Activated naive CD4-positive, alpha-beta T cell treated with anti-CD3 and anti-CD28 coated beads, Interleukin-2, amount 50 U/mL, for 24 hours (primary cell): ENCODE results near the gene SBF2.
A peak's percentile ranks its signal among the peaks of the same experiment; 100 is the strongest.

Source experiments
- H3K27ac Mint-ChIP-seq: one replicate; pipeline ENCODE4 v1.8.0; 2021; ENCODE audit warnings: mild to moderate bottlenecking, mixed read lengths
- H3K27me3 Mint-ChIP-seq: one replicate; pipeline ENCODE4 v1.8.0; 2021; ENCODE audit warnings: mixed read lengths
- H3K36me3 Mint-ChIP-seq: one replicate; pipeline ENCODE4 v1.8.0; 2021; ENCODE audit warnings: mixed read lengths
- H3K4me1 Mint-ChIP-seq: one replicate; pipeline ENCODE4 v1.8.0; 2021; ENCODE audit warnings: mixed read lengths
- H3K4me3 Mint-ChIP-seq: one replicate; pipeline ENCODE4 v1.8.0; 2021; ENCODE audit warnings: mild to moderate bottlenecking, mixed read lengths
- H3K9me3 Mint-ChIP-seq: one replicate; pipeline ENCODE4 v1.8.0; 2021; ENCODE audit warnings: mixed read lengths

Gene SBF2

DNA sequence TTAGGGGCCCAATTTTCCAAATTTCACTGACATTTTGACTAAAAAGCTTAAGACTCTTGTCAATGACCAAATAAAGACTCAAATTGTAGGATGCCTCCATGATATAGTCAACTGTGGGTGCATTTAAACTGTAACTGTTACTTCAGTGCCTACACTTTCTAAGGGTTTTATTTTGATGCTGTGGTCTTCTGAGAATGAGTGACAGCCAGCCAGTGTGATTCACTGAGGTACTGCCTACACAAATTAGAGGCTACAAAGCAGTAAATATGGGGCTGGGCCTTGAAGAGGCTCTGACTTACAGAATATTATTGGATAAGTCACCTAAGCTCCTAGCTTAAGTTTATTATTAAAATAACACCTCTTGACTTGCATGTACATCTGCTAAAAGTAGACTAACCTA, 419.6 kb downstream of the SBF2 start:
- Mint-ChIP-seq H3K36me3 (peaks cover 17% of the 10 kb centered on the region), H3K4me1 (no peaks in the 10 kb centered on the region), H3K4me3 (no peak overlapping the region), H3K27me3 (no peaks in the 10 kb centered on the region), H3K27ac (peak overlapping the region; percentile 23), H3K9me3 (no peaks in the 10 kb centered on the region)

DNA sequence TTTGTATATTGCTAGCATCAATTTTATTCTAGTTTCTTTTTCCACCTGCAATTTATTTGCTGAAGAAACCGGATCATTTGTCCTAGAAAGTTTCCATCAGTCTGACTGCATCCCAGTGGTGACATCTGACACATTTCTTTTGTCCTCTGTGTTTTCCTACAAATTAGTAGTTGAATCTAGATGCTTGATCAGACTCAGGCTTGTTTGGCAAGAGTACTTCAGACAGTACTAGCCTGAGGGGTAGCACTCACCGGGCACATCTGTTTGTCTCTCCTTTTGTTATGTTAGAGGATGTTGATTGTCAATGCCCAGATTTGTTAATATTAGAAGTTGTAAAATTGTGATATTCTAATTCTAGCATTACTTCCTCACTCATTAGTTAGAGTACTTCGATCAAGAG, 425.4 kb downstream of the SBF2 start:
- no peak overlapping the region for H3K4me3 Mint-ChIP-seq

DNA sequence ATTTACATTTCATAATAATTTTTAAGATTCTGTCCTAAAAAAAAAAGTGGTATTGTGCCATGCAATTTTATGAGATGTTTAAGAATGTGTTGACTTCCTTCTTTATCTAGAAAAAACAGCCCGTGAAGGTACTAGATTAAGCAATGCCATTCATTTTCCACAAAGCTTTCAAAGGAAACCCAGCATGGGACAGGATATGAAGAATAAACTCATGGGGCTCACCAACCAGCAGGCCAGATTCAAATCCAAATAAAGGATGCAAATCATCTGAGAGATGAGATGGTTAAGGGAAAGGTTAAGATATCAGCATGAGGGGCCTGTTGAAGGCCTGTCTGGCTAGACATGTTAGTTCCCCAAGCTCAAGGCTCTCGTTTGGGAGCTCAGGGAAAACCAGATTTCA, 431.0 kb downstream of the SBF2 start:
- Mint-ChIP-seq H3K4me3 (no peak overlapping the region), H3K4me1 (peaks cover 35% of the 10 kb centered on the region), H3K27me3 (no peaks in the 10 kb centered on the region), H3K27ac (no peak overlapping the region), H3K36me3 (peaks cover 2% of the 10 kb centered on the region), H3K9me3 (no peaks in the 10 kb centered on the region)

More for the DNA sequence above, 425.4 kb downstream of the SBF2 start:
- Mint-ChIP-seq H3K4me1 (no peaks in the 10 kb centered on the region), H3K36me3 (peaks cover 20% of the 10 kb centered on the region), H3K27me3 (no peaks in the 10 kb centered on the region), H3K27ac (no peak overlapping the region), H3K9me3 (no peaks in the 10 kb centered on the region)

DNA sequence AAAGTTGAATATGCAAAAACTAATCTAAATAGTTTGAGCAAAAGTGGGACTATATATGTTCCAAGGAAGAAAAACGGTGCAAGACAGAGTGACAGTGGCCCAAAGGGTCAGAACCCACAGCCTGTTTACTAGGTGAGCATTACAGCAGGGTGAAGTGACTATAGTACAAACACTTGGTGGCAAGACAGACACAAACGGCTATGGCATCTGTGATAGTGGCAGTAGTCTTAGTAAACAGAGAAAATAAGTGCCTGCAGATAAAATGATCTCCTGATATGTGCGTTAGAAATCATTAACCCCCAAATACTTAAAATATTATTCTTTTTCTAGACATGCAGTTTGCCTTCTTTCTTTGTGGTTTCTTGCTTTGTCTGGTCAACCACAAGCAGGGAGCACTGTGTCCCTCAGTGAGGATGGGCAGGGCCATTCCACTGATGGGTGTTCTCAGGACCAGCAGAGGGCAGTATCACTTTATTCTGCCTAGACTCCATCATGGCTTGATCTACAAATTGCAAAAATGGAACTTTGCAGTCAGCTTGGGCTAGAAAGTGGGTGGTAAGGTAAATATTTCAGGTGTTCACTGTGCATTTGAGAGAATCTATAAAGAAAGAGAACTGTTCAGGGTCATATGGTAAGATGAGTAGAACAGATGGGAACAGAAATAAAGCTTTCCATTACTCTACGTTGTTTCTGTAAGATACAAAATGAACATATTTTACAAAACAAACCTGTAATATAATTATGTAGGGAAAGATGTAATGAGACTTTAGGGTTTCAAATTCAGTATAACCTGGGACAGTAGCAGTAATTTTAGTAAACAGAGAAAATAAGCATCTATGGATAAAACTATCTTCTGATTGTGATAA, 431.9 kb downstream of the SBF2 start:
- no peaks in the 10 kb centered on the region for H3K9me3 Mint-ChIP-seq
- peaks cover 35% of the 10 kb centered on the region for H3K4me1 Mint-ChIP-seq
- no peaks in the 10 kb centered on the region for H3K36me3 Mint-ChIP-seq
- no peak overlapping the region for H3K27ac Mint-ChIP-seq
- H3K4me3 Mint-ChIP-seq: no peak overlapping the region
- H3K27me3 Mint-ChIP-seq: no peaks in the 10 kb centered on the region

DNA sequence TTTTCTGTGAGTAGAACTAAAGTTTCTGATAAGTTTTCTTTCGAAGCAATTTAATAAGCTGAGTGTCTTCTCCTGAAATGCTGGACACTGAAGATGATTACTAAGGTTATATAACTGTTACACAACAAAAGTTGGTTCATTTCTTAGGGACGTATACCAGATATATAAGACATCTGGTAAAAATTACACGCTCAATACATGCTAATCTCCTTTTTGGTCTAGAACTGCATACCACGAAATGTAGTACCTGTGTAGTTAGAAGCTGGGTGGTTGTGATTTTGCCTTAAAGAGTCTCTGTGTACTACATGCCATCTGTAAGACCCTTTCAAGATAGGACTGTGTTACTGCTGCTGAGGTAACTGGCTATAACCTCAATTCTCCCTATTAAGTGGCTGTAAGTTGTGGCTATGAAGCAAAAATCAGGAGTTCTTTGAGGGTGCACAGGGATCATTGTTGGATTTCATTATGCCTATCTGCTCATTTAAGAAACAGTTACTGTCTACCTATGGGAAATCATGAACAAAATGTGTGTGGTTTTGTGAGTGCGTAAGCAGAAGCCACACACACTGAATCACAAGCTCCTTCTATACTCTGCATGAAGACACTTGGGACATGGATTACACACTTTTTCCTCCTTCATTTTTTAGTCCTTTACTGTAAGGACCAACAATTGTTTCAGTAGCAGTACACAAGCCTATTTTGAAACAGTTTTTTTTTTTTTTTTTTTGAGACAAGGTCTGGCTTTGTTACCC, 434.3 kb downstream of the SBF2 start:
- peaks cover 35% of the 10 kb centered on the region for H3K4me1 Mint-ChIP-seq
- H3K27ac Mint-ChIP-seq: peak overlapping the region; percentile 69
- no peaks in the 10 kb centered on the region for H3K36me3 Mint-ChIP-seq
- H3K9me3 Mint-ChIP-seq: no peaks in the 10 kb centered on the region
- H3K4me3 Mint-ChIP-seq: peak overlapping the region; percentile 31
- H3K27me3 Mint-ChIP-seq: no peaks in the 10 kb centered on the region

DNA sequence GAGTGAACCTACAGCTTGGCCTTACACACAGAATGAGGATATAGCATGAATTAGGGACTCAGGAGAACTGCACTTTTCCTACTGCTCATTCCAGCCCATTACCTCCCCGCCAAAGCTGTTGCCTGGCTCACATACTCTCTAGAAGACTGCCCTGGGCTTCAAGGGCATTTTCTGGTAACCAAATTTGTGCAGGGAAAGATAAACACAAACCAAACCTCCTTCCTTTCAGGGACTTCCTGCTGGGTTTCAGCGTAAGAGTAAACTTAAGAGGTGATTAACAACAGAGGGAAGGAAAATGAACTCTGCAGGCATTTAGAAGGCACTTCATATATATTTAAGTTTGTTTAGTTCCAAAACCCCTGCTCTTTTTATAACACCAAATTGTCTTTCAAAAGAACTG, 435.2 kb downstream of the SBF2 start:
- peaks cover 35% of the 10 kb centered on the region for H3K4me1 Mint-ChIP-seq
- H3K9me3 Mint-ChIP-seq: no peaks in the 10 kb centered on the region
- H3K4me3 Mint-ChIP-seq: no peak overlapping the region
- no peaks in the 10 kb centered on the region for H3K36me3 Mint-ChIP-seq
- no peak overlapping the region for H3K27ac Mint-ChIP-seq
- H3K27me3 Mint-ChIP-seq: no peaks in the 10 kb centered on the region

DNA sequence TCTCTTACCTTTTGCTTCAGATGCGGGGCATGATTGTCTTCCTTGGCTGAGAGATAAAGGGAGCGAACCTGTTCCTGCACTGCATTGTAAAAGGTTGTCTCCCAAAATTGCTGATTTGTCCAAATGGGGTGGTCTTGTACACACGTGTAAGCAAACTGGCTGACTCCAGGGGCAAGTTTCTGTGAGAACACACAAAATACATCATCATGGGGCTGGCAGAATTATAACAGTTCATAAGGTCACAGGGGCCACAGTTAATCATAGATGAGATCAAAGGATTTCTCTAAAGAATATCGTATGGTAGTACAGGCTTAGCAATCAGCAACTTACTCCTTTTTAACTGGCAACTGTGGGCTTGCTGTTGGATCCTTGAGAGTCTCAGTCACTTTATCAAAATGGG, 435.8 kb downstream of the SBF2 start:
- H3K4me3 Mint-ChIP-seq: peak overlapping the region; percentile 56
- H3K9me3 Mint-ChIP-seq: no peaks in the 10 kb centered on the region
- peaks cover 35% of the 10 kb centered on the region for H3K4me1 Mint-ChIP-seq
- H3K27ac Mint-ChIP-seq: no peak overlapping the region
- H3K36me3 Mint-ChIP-seq: no peaks in the 10 kb centered on the region
- no peaks in the 10 kb centered on the region for H3K27me3 Mint-ChIP-seq

DNA sequence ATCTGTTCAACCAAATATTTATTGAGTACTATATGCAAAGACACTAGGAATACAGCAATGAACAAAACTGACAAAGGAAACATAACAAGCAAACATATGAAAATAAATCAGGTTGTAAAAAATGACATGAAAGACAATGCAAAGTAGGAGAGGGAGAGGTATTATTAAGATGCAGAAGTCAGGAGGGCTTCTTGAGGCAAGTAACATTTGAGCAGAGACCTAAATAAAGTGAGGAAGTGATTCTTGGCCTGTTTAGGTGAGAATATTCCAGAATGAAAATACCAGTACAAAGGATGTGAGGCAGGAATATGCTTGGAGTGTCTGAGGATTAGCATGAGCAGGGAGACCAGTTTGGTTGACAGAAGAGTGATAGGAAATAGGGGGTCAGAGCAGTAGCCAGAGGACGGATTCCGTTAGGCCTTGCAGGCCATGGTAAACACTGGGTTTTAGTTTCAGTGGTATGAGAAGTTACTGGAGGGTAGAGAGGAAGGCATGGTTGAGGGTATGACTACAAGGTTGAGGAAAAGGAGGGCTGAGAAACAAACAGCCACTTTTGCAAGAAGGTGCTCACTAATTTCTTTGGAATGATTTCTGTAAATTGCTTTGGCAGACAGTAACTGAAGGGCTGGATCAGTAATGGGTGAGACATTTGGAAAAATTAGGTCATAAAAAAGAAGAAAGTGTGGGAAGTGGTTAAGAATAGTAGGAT, 438.3 kb downstream of the SBF2 start:
- Mint-ChIP-seq H3K4me1 (peaks cover 26% of the 10 kb centered on the region), H3K36me3 (no peaks in the 10 kb centered on the region), H3K27me3 (no peaks in the 10 kb centered on the region), H3K4me3 (no peak overlapping the region), H3K27ac (no peak overlapping the region), H3K9me3 (no peaks in the 10 kb centered on the region)

DNA sequence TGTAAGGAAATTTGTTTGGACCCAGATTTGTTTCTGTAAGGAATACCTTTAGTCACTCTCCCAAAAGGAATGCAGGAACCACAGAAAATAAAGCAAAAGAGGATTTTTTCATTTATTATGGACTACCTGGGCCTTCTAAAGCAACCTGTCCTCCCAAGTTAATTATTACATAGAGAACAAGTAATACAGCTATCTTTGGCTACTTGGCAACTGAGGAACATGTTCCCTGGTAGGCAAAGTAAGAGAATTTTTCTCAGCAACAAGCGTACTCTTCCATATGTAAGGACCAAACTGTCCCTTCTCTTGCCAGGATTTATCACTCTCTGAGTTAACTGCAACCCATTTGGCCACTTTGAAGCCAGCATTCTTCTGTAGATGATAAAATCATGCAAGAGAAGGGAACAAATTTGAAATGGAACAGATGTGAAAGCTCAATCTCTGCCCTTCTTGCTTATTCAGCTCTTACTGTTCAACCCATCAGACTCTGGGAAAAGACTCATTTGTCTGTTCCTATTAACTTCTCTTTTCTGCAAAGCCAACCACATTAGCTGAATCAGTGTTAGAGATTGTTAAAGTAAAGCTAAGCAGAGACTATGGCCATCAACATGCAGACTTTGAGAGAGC, 440.0 kb downstream of the SBF2 start:
- Mint-ChIP-seq H3K4me1 (peaks cover 11% of the 10 kb centered on the region), H3K36me3 (peaks cover 7% of the 10 kb centered on the region), H3K9me3 (no peaks in the 10 kb centered on the region), H3K4me3 (no peak overlapping the region), H3K27me3 (no peaks in the 10 kb centered on the region), H3K27ac (no peak overlapping the region)

DNA sequence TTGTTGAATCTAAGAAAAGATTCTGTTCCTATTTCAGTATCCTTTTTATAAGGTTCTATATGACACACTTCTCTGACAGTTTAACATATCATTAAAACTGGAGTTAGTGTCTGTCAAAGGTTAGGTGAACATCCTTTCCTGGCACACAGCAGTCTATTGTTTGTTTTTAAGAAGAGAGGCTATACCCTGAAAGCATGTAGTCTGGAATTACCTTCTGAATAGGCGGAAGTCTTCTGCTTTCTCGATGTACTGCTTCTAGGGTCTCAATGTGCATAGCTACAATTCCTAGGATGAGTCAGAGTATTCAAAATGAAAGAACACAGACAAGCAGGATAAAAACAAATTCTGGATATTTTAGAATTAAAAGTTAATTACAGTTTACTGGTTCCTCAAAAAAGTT, 441.6 kb downstream of the SBF2 start:
- no peaks in the 10 kb centered on the region for H3K27me3 Mint-ChIP-seq
- no peaks in the 10 kb centered on the region for H3K9me3 Mint-ChIP-seq
- H3K27ac Mint-ChIP-seq: no peak overlapping the region
- no peaks in the 10 kb centered on the region for H3K4me1 Mint-ChIP-seq
- H3K36me3 Mint-ChIP-seq: peaks cover 10% of the 10 kb centered on the region
- no peak overlapping the region for H3K4me3 Mint-ChIP-seq

DNA sequence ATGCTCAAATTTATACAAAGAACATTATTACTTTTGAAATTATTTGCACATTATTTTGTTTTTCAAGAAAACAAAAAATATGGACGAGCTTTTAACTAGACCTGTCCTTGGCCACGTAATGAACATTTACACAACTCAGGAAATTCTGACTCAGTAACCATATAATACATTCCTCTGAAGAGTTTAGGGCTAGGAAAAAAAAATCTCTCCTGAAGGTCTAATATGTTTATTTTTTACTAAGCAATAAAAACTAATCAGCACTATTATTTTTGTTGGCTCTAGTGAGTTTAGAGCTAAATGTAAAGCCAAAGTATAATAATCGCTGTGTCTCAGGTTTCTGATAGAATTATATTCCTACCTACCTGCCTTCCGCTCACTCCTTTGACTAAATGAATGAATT, 442.7 kb downstream of the SBF2 start:
- H3K4me1 Mint-ChIP-seq: peaks cover 6% of the 10 kb centered on the region
- H3K36me3 Mint-ChIP-seq: peaks cover 12% of the 10 kb centered on the region
- no peak overlapping the region for H3K4me3 Mint-ChIP-seq
- no peaks in the 10 kb centered on the region for H3K9me3 Mint-ChIP-seq
- no peak overlapping the region for H3K27ac Mint-ChIP-seq
- no peaks in the 10 kb centered on the region for H3K27me3 Mint-ChIP-seq

DNA sequence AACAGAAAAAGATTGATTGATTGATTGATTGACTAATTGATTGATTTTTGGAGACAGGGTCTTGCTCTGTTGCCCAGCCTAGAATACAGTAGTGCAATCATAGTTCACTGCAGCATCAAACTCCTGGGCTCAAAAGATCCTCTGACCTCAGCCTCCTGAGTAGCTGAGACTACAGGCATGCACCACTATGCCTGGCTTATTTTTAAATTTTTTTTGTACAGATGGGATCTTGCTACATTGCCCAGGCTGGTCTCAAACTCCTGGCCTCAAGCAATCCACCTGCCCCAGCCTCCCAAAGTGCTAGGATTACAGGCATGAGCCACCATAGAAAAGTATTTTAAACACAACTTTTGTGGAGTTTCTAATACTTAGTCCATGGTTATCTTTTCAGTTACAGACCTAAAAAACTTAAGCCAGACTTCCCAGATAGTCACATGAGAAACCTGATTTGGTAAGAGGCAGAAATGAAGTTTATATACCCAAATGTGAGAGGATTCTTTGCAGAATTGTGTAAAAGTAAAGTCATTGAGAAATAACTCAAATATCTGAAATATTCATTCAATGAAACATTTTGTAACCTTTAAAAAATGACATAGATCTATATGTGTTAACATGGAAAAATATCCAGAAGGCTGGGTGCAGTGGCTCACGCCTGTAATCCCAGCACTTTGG, 443.7 kb downstream of the SBF2 start:
- Mint-ChIP-seq H3K36me3 (peaks cover 16% of the 10 kb centered on the region), H3K27ac (no peak overlapping the region), H3K27me3 (no peaks in the 10 kb centered on the region), H3K4me1 (peaks cover 8% of the 10 kb centered on the region), H3K4me3 (no peak overlapping the region), H3K9me3 (no peaks in the 10 kb centered on the region)

DNA sequence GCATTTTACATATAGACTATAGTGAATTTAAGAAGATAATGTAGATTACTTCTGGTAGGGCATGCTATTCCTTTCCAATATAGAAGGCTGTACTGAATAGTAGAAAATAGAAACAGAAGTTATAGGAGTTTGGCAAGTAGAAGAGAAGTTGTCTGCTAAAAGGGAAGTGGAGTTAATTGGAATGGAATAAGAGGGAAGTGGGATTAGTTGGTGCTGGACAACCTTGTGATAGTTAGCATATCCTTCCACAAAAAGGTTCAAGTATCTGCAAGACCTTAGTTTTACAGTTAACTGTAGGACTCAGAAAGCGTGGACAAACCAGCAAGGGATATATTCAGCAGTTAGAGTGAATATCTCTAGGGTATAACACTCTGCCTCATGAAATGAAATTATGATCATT, 444.6 kb downstream of the SBF2 start:
- Mint-ChIP-seq H3K27me3 (no peaks in the 10 kb centered on the region), H3K4me1 (peaks cover 8% of the 10 kb centered on the region), H3K9me3 (no peaks in the 10 kb centered on the region), H3K36me3 (peaks cover 22% of the 10 kb centered on the region), H3K4me3 (no peak overlapping the region), H3K27ac (no peak overlapping the region)

DNA sequence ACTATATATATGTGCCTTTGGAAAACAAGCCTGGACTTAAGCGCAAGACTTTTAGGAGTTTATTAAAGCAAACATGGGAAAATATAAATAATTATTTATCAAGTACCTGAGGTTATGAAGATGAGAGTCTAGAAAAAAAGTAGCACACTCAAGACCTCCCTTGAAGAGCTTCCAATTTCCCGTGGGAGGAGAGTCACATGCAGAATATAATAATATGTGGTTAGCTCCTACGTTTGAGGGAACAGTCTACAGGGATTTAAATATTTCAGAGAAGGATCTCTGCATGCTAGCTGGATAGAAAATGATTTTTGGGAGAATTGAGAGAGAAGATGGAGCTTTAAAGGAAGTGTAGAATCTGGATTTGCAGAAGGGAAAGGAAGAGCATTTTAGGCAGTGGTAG, 446.4 kb downstream of the SBF2 start:
- Mint-ChIP-seq H3K27ac (no peak overlapping the region), H3K9me3 (no peaks in the 10 kb centered on the region), H3K27me3 (no peaks in the 10 kb centered on the region), H3K4me3 (no peak overlapping the region), H3K36me3 (peaks cover 30% of the 10 kb centered on the region), H3K4me1 (peaks cover 18% of the 10 kb centered on the region)

DNA sequence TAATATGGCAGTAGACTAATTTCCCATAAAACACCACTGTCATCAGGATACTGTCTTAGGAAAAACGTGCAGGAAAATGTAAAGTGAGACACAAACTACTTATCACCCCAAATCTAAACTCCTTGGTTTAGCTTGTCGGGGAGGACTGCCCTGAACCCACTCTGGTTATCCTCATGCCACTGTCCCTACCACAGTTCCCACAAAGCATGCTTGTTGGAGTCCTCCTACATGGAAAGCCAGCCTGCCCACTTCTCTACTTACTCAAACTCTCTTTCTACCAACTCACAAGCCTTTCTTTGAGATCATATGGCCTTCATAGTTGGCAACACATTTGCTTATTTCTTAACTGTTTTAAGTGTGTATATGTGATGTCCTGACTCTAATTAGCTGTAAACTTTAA, 451.1 kb downstream of the SBF2 start:
- Mint-ChIP-seq H3K4me1 (peaks cover 57% of the 10 kb centered on the region), H3K27me3 (no peaks in the 10 kb centered on the region), H3K27ac (peak overlapping the region; percentile 77)

More for the DNA sequence above, 451.1 kb downstream of the SBF2 start:
- Mint-ChIP-seq H3K9me3 (no peaks in the 10 kb centered on the region), H3K4me3 (no peak overlapping the region), H3K36me3 (peaks cover 32% of the 10 kb centered on the region)
